Right hindlimb (tissue), 1 donor: ENCODE data around the gene MPST.
"Not testable (repeated sequence)": the region's sequence is repeated elsewhere in the genome, so short reads cannot be mapped to it uniquely, and the experiment has no call there.

Experiments
- DNase-seq: peaks from one replicate; pipeline ENCODE4 v3.0.0-alpha.2; 2018

The MPST gene

GRCh38 chr22:37062702-37063381 is 43.3 kb downstream of the MPST start:
- DNase-seq, result no peak

- no peak for DNase-seq
These were observed 44.2 kb downstream of the MPST start for GRCh38 chr22:37063431-37064420.

GRCh38 chr22:37064553-37064952 is 45.0 kb downstream of the MPST start:
- DNase-seq, result no peak

- no peak for DNase-seq
These were observed 45.6 kb downstream of the MPST start for GRCh38 chr22:37065180-37065579.

- DNase-seq, result no peak
These were observed 46.4 kb downstream of the MPST start for GRCh38 chr22:37065961-37066360.

- DNase-seq, result no peak
These were observed 47.9 kb downstream of the MPST start for GRCh38 chr22:37067428-37067827.

- no peak for DNase-seq
These were observed 49.3 kb downstream of the MPST start for GRCh38 chr22:37068859-37069258.

GRCh38 chr22:37069319-37069718 is 49.8 kb downstream of the MPST start:
- no peak for DNase-seq

- DNase-seq, result no peak
These were observed 50.2 kb downstream of the MPST start for GRCh38 chr22:37069719-37070118.

GRCh38 chr22:37070334-37070733 is 50.8 kb downstream of the MPST start:
- DNase-seq, result no peak

GRCh38 chr22:37070744-37071143 is 51.2 kb downstream of the MPST start:
- DNase-seq, result no peak

- DNase-seq, result not testable (repeated sequence)
These were observed 52.5 kb downstream of the MPST start for GRCh38 chr22:37071850-37072592.

- DNase-seq, result no peak
These were observed 53.1 kb downstream of the MPST start for GRCh38 chr22:37072673-37073072.

GRCh38 chr22:37074537-37074936 is 55.0 kb downstream of the MPST start:
- no peak for DNase-seq

GRCh38 chr22:37075046-37075445 is 55.5 kb downstream of the MPST start:
- no peak for DNase-seq

GRCh38 chr22:37075822-37076433 is 56.4 kb downstream of the MPST start:
- no peak for DNase-seq

GRCh38 chr22:37077802-37078448 is 58.4 kb downstream of the MPST start:
- peak; percentile 73 for DNase-seq

- DNase-seq, result no peak
These were observed 59.6 kb downstream of the MPST start for GRCh38 chr22:37079158-37079557.
